Ascending aorta (tissue), 2 donors: Measurements from ENCODE around the gene RGS3. TPM values are rescaled to one million over a fixed set of nuclear protein-coding genes. Genes with fewer than 3 reads are reported as not detected.
A peak's percentile ranks its signal among the peaks of the same experiment; 100 is the strongest.

Experiments used
- DNase-seq, 2 donors: peaks; one replicate each; pipeline ENCODE4 v3.0.0-alpha.2; 2019; ENCODE audit warnings: low spot score in 2 of 2
- H3K27ac ChIP-seq, 2 donors: fragments of 200-600 bp; sonication (generic); one replicate each; pipeline ENCODE4 v1.5.1; 2016 to 2017; ENCODE audit warnings: mild to moderate bottlenecking in 1 of 2
- H3K27me3 ChIP-seq: fragments of 200-600 bp; sonication (generic); one replicate; pipeline ENCODE4 v1.5.1; 2017
- H3K36me3 ChIP-seq, 2 donors: fragments of 200-600 bp; sonication (generic); one replicate each; pipeline ENCODE4 v1.5.1; 2016
- H3K4me1 ChIP-seq, 2 donors: fragments of 200-600 bp; sonication (generic); one replicate each; pipeline ENCODE4 v1.5.1; 2016 to 2017; ENCODE audit warnings: mild to moderate bottlenecking in 1 of 2
- H3K4me3 ChIP-seq, 2 donors: fragments of 200-600 bp; sonication (generic); one replicate each; pipeline ENCODE4 v1.5.1; 2016 to 2017; ENCODE audit warnings: mild to moderate bottlenecking in 1 of 2
- H3K9me3 ChIP-seq, 2 donors: fragments of 200-600 bp; sonication (generic); one replicate each; pipeline ENCODE4 v1.5.1; 2016
- CTCF ChIP-seq, 3 experiments: fragments of 200-600 bp in 2 of 3; fragments of 450-650 bp in 1 of 3; sonication (generic) in 2 of 3; IDR thresholded peaks; one replicate each; pipeline ENCODE4 v1.5.1; 2016 to 2019; ENCODE audit warnings: antibody characterized with exemption in 3 of 3, mild to moderate bottlenecking in 1 of 3, moderate library complexity in 1 of 3
- intact Hi-C: fragments of 100-400 bp; cut with DNase I; formaldehyde crosslinking; loops from one replicate; pipeline ENCODE4 v1.15.1; 2023
- total RNA-seq: library from RNA; depleted of rRNA; stranded (reverse); fragments of >200 nt; gene quantifications from one replicate; pipeline ENCODE4 v1.1.0, GENCODE V29; 2016

RGS3 gene
- total RNA-seq, 1 donor from 2014 or later = 125 TPM

DNA sequence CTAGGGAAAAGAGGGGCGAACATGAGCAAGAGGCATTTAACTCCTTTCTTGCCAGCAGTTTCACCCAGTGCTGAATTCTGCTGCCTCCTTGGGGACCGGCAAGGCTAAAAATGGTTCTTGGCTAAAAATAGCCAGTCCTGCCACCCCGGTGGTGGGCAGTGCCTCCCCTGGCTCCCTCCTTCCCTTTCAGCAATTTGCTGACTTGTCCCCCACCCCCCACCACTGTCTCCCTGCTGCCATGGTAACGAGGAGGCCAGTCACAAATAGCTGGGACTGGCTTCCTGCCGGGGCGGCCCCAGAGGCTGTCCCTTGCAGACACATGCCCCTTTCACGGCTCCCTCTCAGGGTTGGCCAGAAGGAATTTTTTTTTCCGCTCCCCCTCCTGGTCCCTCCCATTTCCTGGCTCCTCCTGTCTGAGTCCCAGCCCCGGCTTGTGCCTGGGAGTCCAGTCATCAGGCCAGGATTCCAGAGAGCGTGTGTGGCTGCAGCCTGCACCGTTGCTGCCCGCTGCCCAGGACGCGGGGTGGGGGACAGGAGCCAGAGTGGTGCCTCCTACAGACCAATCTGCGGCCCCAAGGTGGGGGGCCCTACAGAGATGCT, 130.3 kb downstream of the RGS3 start:
- peak in 1 of 3 experiments; percentile 18 for TF ChIP-seq CTCF (IDR thresholded peaks at IDR 0.05)
- peak overlapping the region; percentile 90 to 95 for H3K27ac ChIP-seq
- DNase-seq = peak; percentile 96 to 99
- no peaks in the 10 kb centered on the region for H3K27me3 ChIP-seq
- peaks cover 27 to 50% of the 10 kb centered on the region in 2 donors for H3K4me1 ChIP-seq
- H3K36me3 ChIP-seq = peaks cover 31 to 39% of the 10 kb centered on the region in 2 donors
- intact Hi-C loops = loop anchor here (1.0 to 2.0 kb wide), 3 partner anchors 27 to 193 kb away; partner anchors contain the start of gene ALAD
- peak overlapping the region; percentile 62 to 80 for H3K4me3 ChIP-seq
- no peaks in the 10 kb centered on the region for H3K9me3 ChIP-seq

DNA sequence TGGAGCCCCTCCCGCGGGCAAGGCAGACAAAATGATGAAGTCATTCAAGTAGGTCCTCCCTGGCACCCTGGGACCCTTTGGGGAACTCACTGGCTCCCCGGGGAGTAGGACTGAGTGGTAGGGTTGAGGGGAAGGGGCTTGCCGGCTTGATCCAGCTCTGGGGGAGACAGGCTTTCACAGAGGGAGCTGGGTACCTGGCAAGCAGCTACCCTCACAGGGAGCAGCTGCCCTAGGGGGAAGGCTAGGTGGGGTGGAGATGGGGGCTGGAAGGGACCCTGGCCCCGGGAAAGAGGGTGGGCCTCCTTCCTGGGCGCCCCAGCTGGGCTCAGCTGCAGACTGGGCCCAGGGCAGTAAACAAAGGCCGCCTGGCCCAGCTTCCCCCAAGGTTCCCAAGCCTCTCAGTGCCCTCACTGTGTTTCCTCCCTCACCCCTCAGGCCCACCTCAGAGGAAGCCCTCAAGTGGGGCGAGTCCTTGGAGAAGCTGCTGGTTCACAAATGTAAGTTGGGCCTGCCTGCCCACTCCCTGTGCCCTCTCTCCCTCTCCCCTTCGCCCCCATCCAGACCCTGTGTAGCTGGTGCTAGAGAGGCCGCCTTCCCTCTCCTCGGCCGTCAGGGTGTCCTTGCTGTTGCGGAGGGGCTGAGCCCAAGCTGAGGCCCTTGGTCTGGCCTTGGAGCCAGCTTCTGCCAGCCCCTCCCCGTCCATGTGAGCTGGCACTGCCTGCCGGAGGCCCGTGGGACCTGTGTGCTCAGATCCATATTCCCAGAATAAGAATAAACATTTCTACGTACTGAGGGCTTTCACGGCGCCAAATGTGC, 131.2 kb downstream of the RGS3 start:
- Histone ChIP-seq H3K36me3 (peaks cover 31 to 39% of the 10 kb centered on the region in 2 donors), H3K27me3 (no peaks in the 10 kb centered on the region), H3K4me1 (peaks cover 33 to 57% of the 10 kb centered on the region in 2 donors), H3K27ac (peak overlapping the region; percentile 90 to 95), H3K9me3 (no peaks in the 10 kb centered on the region), H3K4me3 (peak overlapping the region; percentile 62 to 80)
- no peak for TF ChIP-seq CTCF (IDR thresholded peaks at IDR 0.05)
- DNase-seq = no peak
- intact Hi-C loops = loop anchor here (1.0 kb wide), 1 partner anchor 26 kb away; no protein-coding TSS in a partner anchor

GRCh38 chr9:113596616-113597320, 133.2 kb downstream of the RGS3 start:
- Histone ChIP-seq H3K27me3 (no peaks in the 10 kb centered on the region), H3K4me1 (peaks cover 48 to 73% of the 10 kb centered on the region in 2 donors), H3K4me3 (peak overlapping the region; percentile 62 to 80), H3K27ac (peak overlapping the region; percentile 90 to 95), H3K9me3 (no peaks in the 10 kb centered on the region), H3K36me3 (peaks cover 31 to 39% of the 10 kb centered on the region in 2 donors)
- DNase-seq = no peak
- no peak for TF ChIP-seq CTCF (IDR thresholded peaks at IDR 0.05)
- intact Hi-C loops = no loop called here

- H3K9me3 ChIP-seq = no peaks in the 10 kb centered on the region
- H3K4me3 ChIP-seq = peak overlapping the region; percentile 62 to 80
- H3K4me1 ChIP-seq = peaks cover 44 to 74% of the 10 kb centered on the region in 2 donors
- DNase-seq = no peak
- TF ChIP-seq CTCF (IDR thresholded peaks at IDR 0.05) = no peak
- peak overlapping the region; percentile 69 to 95 for H3K27ac ChIP-seq
- no peaks in the 10 kb centered on the region for H3K27me3 ChIP-seq
- peaks cover 31 to 33% of the 10 kb centered on the region in 2 donors for H3K36me3 ChIP-seq
- intact Hi-C loops = no loop called here
Measured at GRCh38 chr9:113597390-113598241, 134.1 kb downstream of the RGS3 start.

DNA sequence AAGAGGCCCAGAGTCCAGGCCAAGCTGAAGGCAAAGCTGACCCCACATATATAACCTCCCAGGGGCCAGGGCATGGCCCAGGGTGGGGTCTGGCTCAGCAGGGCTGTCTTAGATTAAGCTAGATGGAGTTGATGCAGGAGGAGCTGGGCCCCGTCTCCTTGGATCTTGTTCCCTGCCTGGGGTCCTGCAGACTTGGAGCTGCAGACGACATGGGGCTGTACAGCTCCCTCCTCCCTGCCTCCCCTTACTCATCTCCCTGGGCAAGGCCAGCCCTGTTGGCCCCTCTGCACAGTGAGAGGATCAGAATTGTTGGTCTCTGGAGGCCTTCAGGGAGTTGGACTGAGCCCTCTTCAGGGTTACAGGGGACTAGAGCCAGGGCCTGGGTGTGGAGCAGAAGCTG, 134.9 kb downstream of the RGS3 start:
- Histone ChIP-seq H3K36me3 (peaks cover 31 to 33% of the 10 kb centered on the region in 2 donors), H3K4me1 (peaks cover 48 to 73% of the 10 kb centered on the region in 2 donors)

More for the DNA sequence above, 134.9 kb downstream of the RGS3 start:
- DNase-seq = no peak
- TF ChIP-seq CTCF (IDR thresholded peaks at IDR 0.05) = no peak
- H3K4me3 ChIP-seq = peak overlapping the region in 1 of 2 donors; percentile 80
- no peaks in the 10 kb centered on the region for H3K27me3 ChIP-seq
- H3K27ac ChIP-seq = peak overlapping the region; percentile 69 to 95
- intact Hi-C loops = no loop called here
- H3K9me3 ChIP-seq = no peaks in the 10 kb centered on the region
